Measurements from ENCODE around the gene THRA.

Gene THRA, protein sequence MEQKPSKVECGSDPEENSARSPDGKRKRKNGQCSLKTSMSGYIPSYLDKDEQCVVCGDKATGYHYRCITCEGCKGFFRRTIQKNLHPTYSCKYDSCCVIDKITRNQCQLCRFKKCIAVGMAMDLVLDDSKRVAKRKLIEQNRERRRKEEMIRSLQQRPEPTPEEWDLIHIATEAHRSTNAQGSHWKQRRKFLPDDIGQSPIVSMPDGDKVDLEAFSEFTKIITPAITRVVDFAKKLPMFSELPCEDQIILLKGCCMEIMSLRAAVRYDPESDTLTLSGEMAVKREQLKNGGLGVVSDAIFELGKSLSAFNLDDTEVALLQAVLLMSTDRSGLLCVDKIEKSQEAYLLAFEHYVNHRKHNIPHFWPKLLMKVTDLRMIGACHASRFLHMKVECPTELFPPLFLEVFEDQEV

DNA sequence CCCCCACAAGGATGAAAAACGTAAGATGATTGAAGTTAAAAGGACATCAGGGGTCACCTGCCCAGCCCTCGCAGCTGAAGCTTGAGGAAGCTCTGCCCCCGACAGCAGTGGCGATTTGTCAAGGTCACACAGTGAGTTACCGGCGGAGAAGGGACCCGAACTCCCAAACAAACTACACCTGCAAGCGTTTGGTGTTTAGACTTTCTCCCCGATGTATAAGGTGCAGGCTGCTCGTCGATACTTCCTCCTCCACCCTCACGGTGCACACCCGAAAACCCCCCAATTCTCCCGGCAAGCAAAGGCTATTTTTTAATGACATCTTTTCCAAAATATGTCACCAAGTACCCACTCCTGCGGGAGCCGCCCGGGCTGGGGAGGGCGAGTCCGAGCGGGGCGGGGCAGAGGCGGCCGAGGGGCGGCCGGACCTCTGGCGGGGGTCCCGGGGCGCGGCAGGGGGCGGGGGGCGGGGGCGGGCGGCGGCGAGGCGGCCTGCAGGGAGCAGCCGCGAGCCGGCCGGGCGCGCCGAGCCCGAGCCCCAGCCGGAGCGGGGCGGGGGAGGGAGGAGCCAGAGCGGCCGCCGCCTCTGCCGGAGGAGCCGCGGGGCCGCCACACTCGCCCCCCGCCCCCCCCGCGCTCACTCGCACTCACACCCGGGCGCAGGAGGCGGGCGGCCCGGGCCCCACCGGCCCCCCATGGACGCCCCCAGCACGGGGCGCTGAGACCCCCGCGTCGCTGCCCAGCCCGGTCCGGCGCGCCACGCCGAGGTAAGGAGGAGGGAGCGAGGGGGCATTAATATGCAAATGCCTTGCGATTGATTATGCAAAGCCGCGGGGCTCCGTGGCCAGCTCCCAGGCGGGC is at the start of gene THRA:
Gene THRA, plus strand, starts transcription at position 637 of the 858 bp plus-strand sequence. CDS start 11,524 bp downstream, outside the sequence.
- DNase-seq: peak; percentile 84

DNA sequence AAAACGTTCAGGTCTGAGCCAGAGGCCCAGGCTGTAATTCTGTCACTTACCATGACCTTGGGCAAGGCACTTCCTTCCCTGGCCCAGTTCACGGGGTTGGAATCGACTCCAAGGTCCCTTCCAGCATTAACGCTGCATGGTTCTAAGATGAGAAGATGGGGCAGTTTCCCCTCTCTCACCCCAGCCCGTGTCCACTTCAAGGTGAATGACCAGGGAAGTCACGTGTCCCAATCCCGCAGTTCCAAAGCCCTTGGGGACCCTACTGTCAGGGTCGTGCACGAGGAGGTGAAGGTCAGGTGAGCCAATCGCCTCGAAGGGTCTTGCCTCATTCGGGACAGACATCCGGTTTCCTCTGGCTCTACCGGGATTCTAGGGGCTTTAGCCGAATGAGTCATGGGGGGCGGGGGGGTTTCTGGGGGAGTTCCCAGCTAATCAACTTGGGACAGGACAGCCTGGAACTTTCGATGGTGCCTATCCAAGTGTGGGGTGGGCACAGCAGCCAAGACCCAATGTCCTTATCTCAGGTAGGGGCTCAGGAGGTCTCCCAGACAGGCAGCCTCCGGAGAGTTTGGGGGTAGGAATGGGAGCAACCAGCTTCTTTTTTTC is 48.3 kb upstream of the THRA start:
- DNase-seq: no peak

DNA sequence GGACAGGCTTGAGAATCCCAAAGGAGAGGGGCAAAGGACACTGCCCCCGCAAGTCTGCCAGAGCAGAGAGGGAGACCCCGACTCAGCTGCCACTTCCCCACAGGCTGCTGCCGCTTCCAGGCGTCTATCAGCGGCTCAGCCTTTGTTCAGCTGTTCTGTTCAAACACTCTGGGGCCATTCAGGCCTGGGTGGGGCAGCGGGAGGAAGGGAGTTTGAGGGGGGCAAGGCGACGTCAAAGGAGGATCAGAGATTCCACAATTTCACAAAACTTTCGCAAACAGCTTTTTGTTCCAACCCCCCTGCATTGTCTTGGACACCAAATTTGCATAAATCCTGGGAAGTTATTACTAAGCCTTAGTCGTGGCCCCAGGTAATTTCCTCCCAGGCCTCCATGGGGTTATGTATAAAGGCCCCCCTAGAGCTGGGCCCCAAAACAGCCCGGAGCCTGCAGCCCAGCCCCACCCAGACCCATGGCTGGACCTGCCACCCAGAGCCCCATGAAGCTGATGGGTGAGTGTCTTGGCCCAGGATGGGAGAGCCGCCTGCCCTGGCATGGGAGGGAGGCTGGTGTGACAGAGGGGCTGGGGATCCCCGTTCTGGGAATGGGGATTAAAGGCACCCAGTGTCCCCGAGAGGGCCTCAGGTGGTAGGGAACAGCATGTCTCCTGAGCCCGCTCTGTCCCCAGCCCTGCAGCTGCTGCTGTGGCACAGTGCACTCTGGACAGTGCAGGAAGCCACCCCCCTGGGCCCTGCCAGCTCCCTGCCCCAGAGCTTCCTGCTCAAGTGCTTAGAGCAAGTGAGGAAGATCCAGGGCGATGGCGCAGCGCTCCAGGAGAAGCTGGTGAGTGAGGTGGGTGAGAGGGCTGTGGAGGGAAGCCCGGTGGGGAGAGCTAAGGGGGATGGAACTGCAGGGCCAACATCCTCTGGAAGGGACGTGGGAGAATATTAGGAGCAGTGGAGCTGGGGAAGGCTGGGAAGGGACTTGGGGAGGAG is 47.5 kb upstream of the THRA start, which contains the start of gene CSF3:
Gene CSF3, plus strand, starts transcription at position 436 of the 993 bp plus-strand sequence. Its CDS starts 35 bp downstream, at position 471.
- DNase-seq: no peak

DNA sequence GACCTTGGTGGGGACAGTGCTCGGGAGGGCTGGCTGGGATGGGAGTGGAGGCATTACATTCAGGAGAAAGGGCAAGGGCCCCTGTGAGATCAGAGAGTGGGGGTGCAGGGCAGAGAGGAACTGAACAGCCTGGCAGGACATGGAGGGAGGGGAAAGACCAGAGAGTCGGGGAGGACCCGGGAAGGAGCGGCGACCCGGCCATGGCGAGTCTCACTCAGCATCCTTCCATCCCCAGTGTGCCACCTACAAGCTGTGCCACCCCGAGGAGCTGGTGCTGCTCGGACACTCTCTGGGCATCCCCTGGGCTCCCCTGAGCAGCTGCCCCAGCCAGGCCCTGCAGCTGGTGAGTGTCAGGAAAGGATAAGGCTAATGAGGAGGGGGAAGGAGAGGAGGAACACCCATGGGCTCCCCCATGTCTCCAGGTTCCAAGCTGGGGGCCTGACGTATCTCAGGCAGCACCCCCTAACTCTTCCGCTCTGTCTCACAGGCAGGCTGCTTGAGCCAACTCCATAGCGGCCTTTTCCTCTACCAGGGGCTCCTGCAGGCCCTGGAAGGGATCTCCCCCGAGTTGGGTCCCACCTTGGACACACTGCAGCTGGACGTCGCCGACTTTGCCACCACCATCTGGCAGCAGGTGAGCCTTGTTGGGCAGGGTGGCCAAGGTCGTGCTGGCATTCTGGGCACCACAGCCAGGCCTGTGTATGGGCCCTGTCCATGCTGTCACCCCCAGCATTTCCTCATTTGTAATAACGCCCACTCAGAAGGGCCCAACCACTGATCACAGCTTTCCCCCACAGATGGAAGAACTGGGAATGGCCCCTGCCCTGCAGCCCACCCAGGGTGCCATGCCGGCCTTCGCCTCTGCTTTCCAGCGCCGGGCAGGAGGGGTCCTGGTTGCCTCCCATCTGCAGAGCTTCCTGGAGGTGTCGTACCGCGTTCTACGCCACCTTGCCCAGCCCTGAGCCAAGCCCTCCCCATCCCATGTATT is 46.5 kb upstream of the THRA start:
- DNase-seq: no peak

DNA sequence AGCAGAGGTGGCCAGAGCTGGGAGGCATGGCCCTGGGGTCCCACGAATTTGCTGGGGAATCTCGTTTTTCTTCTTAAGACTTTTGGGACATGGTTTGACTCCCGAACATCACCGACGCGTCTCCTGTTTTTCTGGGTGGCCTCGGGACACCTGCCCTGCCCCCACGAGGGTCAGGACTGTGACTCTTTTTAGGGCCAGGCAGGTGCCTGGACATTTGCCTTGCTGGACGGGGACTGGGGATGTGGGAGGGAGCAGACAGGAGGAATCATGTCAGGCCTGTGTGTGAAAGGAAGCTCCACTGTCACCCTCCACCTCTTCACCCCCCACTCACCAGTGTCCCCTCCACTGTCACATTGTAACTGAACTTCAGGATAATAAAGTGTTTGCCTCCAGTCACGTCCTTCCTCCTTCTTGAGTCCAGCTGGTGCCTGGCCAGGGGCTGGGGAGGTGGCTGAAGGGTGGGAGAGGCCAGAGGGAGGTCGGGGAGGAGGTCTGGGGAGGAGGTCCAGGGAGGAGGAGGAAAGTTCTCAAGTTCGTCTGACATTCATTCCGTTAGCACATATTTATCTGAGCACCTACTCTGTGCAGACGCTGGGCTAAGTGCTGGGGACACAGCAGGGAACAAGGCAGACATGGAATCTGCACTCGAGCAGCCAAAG is 45.2 kb upstream of the THRA start:
- no peak for DNase-seq

DNA sequence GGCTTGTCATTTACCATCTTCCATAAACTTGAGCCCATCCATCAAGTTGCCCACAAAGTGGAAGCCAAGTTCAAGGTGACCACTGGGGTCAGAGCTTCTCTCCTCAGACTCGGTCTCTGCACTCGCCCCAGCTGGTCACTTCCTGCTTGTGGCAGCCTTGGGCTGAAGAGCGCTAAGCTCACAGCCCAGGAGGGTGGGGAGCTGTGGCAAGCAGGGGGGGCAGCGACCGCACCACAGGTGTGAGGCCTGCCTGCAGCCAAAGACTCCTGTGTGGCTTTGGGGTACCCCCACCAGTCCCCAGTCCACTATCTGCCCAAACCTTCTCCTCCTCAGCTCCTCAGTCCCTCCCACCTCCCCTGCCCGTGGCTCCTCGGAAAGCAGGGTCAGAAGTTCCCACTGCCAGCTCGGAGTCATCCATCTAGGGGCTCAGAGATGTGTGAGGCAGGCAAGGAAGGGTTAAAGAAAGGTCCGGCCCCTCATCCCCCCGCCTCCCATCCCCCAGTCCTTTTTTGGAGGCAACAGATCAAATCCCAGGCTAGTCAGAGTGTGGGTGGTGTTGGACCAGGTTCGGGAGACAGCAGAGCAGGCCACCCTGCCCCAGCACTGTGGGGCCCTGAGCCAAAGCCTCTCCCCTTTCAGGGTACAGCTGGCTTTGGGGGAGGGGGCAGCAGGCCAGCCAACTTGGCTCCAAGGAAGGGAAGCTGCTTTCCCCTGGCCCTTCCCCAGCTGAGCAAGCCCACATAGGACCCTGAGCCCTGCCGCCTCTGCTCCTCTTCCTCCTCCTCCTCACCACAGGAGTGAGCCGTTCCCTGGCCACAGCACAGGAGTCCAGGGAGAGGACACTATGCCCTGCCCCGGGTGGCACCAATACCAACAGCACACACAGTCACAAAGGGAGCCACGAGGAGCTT is 44.3 kb upstream of the THRA start:
- peak; percentile 84 for DNase-seq

DNA sequence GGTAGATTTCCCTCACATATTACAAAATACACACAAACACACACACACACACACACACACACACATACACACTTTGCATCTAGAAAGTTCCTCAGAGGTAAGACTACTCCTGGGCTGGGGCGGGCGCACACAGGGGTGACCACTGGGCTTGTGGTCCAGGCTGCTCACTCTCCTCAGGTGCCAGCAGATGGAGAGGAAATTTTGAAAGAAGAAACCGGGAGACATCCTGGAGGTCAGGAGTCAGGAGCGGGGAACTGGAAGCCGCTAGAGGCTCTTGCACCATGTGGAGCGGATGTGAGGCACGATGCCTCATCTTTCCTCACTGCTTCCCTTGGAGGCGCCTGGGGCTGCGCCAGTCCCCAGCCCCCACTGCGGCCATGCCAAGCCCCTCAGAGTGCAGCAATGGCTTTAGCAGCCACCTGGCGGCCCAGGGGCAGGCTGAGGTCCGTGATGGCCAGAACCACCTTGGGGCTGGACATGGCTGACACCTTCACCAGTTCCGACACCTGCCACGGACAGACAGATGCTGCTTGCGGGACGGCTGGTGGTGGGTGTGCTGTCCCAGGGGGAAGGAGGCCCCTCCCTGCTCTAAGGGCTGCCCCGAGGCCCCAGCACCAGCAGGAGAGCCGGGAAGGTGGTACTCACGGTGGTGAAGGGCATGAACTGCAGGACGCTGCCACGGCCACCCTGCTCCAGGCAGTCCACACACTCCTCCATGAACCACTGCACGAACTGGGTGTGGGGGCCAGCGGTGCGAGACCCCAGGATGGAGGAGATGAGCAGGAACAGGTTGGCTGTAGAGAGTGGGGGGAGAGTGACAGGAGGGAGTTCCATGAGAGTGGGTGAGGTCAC is 43.4 kb upstream of the THRA start:
- no peak for DNase-seq

DNA sequence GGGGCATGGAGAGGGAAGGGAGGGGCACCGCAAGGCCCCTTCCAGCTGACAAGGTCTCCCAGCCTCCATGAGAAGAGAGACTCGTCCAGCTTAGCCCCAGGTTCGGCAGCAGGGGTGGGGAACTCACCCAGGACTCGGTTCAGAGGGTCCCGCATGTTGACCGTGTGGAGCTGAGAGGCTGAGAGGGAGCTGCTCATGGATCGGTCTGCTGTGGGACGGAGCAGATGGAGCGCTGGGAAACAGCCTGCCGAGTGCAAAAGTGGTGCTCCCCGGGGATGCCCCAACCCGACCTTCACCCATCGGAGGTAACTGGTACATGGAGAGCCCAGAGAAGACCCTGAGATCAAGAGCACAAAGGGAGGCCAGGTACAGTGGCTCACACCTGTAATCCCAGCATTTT is 42.6 kb upstream of the THRA start:
- no peak for DNase-seq

DNA sequence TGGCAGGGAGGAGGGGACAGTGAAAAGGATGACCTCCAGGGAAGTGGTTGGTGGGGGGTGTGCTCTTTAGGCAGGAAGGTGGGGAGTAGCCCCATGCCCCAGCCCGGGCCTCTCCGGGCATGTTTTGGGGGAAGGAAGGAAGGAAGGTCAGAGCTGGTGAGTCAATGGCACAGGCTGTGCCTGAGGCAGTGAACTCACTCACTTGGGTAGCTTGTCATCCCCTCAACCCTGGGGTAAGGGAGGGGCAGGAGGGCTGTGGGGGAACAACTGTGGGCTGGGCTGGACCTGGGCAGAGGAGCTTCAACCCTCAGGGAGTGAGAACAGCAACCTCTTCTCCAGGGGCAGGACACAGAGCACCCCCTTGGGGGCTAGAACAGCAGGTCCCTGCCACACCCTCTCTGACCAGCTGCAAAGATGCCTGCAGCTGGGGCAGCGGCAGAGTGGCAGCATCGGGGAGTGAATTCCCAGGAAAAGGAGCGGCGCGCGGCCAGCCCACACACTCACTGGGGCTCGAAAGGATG is 41.3 kb upstream of the THRA start:
- DNase-seq: peak; percentile 43

DNA sequence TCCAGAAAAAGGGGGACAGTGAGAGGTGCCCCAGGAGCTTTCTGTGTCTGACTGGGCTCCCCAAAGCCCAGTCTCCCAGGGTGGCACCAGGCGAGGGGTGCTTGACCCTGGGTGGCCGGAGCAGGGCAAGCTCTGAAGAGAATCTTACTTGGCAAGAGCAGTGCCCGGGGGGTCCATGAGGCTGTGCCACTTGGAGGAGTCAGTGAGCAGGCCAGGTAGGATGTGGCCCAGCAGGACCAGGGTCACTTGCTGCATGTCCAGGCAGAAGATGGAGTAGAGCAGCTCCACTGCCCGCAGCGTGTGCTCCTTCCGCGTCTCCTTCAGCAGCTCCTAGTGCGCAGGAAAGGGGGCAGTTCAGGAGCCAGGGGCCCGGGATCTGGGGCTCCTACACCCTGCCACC is 40.3 kb upstream of the THRA start:
- no peak for DNase-seq

DNA sequence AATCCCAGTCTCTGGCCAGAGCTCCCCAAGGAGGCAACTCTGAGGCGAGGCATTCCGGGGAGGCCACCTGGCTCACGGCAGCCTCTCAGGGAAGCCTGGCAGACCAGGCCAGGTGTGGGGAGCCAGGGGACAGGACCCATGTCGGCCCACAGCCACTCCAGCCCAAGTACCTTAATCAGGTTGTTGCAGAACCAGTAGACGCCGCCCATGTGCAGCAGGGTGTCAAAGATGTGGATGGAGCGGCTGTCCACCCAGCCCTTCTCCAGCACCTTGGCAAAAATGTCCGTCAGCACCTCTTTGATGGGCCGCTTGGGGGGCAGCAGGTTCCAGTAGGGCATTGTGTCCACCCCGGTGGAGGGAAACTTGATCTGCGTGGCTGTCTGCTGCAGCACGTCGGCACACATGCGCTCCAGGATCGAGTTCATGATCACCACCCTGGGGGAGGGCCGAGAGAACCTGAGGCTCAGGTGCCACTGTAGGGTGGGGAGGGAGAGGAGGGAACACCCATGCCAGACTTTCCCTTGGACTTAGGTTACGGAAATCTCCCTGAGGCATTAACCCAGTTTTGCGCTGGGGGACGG is 39.7 kb upstream of the THRA start:
- no peak for DNase-seq

DNA sequence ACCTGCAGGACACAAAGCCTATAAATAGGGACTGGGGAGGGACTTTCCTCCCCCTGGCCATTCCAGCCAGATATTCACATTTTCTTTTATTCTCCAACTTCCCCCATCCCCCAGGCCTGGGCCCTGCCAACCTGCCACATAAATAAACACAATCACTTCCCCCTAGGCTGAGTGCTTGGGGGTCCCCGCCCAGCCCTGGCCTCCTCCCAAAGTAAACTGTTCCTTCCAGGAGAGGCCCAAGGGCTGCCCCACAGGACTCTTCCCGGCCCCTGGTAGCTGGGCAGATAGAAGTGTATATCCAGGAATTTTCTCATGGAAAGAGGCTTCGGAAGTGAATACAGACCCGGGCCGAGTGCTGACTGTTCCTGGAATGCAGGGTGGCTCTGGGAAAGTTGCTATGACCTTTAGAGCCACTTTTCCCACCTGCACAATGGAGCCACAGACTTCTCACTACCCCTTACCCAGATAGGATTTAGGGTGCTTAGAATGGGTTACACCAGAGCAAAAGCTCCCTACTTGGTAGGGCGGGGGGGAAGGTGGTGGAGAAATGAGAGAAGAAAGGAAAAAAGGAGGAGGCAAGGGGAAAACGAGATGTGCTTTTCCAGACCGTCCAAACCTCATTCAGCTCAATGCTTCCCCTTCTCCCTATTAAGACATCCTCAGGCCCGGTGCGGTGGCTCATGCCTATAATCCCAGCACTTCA is 39.0 kb upstream of the THRA start:
- DNase-seq: peak; percentile 45

DNA sequence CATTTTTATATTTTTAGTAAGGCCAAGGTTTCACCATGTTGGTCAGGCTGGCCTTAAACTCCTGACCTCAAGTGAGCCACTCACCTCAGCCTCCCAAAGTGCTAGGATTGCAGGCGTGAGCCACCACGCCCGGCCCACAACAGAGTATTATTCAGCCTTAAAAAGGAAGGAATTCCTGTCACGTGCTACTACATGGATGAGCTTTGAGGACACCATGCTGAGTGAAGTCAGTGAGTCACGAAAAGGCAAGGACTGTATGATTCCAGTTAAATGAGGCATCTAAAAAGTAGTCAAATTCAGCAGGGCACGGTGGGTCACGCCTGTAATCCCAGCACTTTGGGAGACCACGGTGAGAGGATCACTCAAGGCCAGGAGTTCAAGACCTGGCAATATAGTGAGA is 37.9 kb upstream of the THRA start:
- DNase-seq: no peak

DNA sequence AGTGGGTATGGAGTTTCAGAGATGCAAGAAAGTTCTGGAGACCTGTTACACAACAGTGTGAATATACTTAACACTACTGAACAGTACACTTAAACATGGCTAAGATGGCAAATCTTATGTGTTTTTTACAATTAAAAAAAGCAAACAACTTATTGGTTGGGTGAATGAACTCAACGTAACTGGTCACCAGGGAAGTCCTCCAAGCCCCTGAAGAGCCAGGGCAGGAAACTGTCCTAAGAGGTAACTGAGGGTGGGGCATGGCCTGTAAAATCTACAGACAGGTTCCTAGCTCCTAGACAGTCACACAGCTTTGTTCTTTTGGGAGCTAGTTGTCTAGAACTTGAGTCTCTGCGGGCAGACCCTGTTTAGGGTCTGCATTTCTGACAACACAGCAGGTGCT is 37.2 kb upstream of the THRA start:
- no peak for DNase-seq

DNA sequence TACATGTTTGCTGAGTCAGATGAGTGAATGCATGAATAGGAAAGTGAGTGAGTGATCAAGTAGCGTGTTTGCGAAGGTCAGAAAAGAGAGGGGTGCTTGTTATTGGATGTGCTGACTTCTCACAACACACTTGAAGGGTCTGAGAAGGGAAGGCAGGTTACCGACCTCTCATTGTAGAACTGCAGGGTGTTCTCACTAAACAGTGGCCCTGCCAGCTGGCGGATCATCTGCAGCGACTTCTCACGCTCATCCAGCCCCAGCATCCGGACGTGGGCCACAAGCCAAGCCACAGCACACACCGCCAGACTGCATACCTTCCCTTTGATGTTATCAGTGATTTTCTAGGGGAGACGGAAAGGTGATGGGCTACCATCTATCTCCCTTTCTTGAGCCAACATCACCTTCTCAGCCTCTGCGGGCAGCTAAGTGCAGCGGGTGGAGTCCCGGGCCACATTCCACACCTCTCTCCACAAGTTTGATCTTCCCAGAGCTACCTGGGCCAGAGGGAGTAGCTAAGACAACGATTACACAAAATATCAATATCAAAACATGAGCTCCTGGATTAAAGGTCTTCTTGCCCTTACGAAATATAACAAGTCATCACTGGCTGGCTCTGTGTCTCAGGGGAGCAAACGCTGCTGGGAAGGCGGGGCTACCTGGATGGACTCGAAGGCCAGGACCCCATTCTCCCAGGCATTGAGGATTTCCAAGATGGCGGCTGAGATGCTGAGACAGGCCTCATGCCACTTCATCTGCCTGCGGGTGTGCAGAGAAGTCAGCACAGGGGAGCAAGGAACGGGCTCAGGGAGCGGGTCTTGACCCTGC is 36.6 kb upstream of the THRA start:
- no peak for DNase-seq

Data from femur (tissue), 1 donor.